ENCODE data around the gene CFAP92.

- no peak for TF ChIP-seq EZH2phosphoT487 (IDR thresholded peaks at IDR 0.05; ENCODE audit: low read length)
- no peak for TF ChIP-seq CTCF (IDR thresholded peaks at IDR 0.05; ENCODE audit: low read length)
Measured at GRCh38 chr3:129000742-129001100, 6.8 kb upstream of the CFAP92 start.

Measured in MM.1S (cell line).